GM23248 (cell line): ENCODE results near the gene EPS8L1.

ENCODE experiments used
- EZH2 ChIP-seq: fragments of 200-600 bp; sonication (generic); IDR thresholded peaks from 2 replicates; pipeline ENCODE4 v1.6.1; 2018; ENCODE audit warnings: antibody characterized with exemption, mild to moderate bottlenecking; ENCODE audit not compliant: insufficient read depth, poor library complexity, severe bottlenecking
- EZH2phosphoT487 ChIP-seq: fragments of 200-600 bp; sonication (generic); IDR thresholded peaks from 2 replicates; pipeline ENCODE4 v1.6.1; 2018; ENCODE audit warnings: antibody characterized with exemption, moderate library complexity, mild to moderate bottlenecking, low read depth; ENCODE audit not compliant: insufficient read depth

DNA sequence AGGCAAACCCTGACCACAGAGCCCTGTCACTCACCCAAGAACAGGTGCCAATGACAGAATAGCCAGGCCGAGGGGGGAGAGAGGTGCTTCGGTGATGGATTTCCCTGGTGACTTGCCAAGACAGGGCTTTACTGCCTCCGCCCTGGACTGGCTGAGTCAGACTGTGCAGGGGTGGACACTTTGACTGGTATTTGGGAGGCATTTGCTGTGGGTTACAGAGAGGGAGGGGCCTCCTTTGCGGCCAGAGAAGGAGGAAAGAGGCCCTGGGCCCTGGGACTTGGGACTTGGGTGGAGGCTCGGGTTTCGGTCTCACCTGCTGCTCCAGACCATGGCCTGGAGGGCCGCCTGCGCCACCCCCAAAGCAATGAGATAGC, 4.6 kb upstream of the EPS8L1 start:
- TF ChIP-seq EZH2 = no peak
- no peak for TF ChIP-seq EZH2phosphoT487
